ENCODE data around the gene SLIT3.

SLIT3 gene

GRCh38 chr5:169063316-169063953 is 237.5 kb downstream of the SLIT3 start:
- DNase-seq = no peak

- no peak for DNase-seq
These were observed 238.2 kb downstream of the SLIT3 start for GRCh38 chr5:169062690-169063089.

DNA sequence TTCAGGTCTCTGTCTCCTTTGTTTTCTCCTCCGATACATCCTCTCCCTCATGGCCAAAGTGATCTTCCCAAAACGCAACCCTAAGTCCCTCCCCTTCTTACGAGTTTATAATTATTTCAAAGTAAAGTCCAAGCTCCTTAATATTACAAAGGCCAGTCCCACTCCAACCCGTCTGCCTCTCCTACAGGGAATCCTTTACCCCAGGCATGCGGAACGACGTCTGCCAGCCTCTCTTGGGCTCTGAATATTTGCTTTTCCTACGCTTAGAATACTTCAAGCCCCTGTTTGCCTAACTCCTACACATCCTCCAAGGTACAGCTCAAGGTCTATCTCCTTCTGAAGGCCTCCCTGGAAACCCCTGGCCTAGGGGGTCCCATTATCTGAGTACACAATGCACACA is 246.4 kb downstream of the SLIT3 start:
- DNase-seq = no peak

- DNase-seq = no peak
These were observed 248.7 kb downstream of the SLIT3 start for GRCh38 chr5:169052207-169052606.

DNA sequence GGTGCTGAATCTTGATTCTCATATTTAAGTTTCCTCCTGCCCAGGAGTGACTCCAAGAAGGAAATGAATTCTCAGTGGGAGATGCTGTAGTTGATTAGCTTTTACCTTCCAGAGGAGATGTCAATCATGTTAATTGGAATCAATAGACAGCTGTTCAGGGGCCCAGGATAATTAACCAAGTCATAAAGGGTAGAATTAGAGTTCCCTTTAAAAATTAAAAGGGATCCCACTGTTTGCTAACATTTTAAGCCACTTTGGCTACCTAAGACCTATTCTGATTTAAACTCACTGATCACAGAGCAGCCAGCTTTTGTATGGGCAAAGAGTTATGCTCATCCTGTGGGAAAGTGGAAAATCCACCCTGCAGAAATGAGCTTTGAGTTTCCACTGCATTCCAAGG is 249.6 kb downstream of the SLIT3 start:
- DNase-seq = no peak

DNA sequence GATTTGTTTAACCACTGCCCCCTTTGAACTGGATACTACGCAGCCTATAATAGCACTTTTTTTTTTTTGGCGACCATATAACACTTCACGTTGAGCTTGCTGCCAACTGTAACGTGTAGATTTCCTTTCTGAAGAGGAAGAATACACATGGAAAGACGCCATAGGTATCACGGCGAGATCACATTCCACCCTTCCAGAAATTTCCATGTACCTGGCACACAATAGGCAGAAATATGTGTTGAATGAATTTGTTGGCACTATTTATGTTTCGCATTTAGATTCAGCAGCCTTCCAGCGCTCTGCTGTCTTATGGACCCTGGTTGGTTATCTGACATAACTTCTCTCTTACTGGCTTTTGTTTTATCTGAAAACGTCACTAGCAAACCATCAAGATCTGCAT is 250.3 kb downstream of the SLIT3 start:
- no peak for DNase-seq

- no peak for DNase-seq
These were observed 250.8 kb downstream of the SLIT3 start for GRCh38 chr5:169050146-169050571.

DNA sequence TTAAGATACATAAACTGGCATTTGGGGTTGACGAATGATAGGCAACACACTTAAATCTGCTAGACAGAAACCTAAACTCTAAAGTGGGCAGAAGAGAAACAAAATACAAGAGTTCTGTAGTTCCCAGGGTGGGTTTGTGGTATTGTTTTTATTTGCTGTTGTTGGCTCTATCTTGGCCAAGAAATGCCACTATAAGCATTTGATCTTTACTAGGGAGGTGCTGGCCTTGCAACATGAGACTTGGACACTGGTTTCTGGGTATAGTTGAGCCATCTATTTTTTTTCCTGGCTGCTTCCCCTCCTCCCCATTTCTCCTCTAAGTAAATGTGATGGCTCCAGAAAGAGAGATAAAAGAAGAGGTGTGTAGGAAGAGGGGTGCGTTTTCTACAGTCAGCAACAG is 251.2 kb downstream of the SLIT3 start:
- no peak for DNase-seq

- no peak for DNase-seq
These were observed 252.5 kb downstream of the SLIT3 start for GRCh38 chr5:169048181-169049125.

DNA sequence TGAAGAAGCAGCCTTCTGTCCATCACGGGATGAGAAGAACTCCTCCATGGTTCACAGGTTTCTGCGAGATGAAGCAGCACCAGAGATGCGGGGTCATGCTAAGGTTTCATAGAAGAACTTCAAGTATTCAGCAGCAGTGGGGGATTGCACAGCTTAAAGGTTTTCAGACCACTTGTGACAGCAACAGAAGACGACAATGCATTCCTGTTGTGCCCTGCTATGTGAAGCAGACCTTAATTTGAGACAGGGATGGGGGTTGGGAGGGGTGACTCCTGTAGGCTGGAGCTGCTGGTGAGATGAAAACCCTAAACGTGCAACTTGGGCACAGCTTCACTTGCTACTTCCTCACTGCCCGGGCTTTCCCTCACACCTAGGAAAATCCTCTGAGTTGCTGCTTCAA is 256.0 kb downstream of the SLIT3 start:
- DNase-seq = no peak

DNA sequence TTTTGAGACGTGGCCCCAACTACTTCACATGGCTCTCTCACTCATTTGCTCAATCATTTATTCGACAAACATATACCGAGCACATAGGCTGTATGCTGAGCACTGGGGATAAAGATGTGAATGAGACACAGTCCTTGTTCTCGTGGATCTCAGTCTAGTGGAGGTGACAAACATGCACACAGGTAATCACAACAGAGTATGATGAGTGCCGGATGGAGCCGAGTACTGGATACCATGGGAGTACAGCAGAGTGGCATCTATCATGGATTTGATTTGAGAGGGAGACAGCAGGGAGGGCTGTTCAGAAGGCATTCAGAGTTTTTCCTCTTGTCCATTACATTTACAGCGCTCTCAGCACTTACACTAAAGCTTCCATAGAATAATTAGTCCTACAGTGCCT is 259.8 kb downstream of the SLIT3 start:
- DNase-seq = no peak

- no peak for DNase-seq
These were observed 261.3 kb downstream of the SLIT3 start for GRCh38 chr5:169039592-169039991.

- no peak for DNase-seq
These were observed 263.5 kb downstream of the SLIT3 start for GRCh38 chr5:169037466-169037865.

DNA sequence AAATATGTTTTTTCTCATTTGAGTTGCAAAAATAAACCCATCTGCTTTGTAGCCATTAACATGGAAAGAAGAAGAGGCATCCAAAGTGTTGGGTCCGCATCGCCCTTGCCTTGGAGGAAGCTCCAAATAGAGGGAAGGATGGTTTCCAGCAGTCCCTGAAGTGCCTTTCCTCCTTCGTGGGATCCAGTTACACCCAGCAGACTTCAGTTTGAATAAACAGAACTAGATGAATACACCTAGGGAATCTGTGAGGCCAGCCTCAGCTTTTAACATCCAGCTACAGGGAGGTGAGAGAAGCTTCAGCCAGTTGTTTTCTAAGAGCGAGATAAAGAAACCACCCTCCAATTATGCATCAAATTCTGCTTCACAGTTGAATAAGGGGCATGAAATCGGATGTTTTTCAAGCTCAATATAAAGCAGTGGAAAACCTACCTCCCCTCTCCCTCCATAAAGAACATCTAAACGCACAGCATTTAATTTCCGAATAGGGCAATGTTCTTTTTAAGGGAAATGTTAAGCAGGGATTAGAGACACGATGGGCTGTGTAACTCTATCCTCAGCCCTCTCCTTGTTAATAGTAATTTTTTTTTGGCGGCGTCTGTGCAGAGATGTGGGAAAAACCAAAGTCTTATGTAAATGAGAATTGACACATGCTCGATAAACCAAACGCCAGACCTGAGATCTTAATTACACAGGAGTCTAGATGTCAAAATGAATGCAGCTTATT is 264.7 kb downstream of the SLIT3 start:
- DNase-seq = no peak

- DNase-seq = no peak
These were observed 271.2 kb downstream of the SLIT3 start for GRCh38 chr5:169029661-169030274.

GRCh38 chr5:169029037-169029436 is 271.9 kb downstream of the SLIT3 start:
- no peak for DNase-seq

GRCh38 chr5:169027501-169028061 is 273.4 kb downstream of the SLIT3 start:
- DNase-seq = no peak

DNA sequence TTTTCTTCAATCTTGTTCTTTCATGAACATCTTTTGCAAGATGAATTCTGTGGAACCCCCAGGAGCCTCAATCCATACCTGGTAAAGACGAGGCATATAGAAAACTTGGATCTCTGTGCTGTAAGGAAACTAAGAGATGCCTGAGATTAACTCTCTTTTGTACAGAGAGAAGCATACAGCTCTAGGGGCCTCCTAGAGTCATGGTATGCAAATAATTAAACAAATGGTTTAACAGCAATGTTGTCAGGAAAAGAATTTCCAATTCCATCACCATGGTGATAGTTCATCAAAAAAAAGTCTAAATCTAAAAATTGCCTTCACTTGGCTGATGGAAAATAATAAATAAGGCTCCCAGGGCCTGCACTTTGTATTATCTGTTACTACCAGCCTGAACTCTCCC is 275.4 kb downstream of the SLIT3 start:
- no peak for DNase-seq

GRCh38 chr5:169024421-169024820 is 276.5 kb downstream of the SLIT3 start:
- DNase-seq = no peak

- no peak for DNase-seq
These were observed 278.2 kb downstream of the SLIT3 start for GRCh38 chr5:169022718-169023117.

- no peak for DNase-seq
These were observed 280.8 kb downstream of the SLIT3 start for GRCh38 chr5:169020102-169020501.

GRCh38 chr5:169018925-169019324 is 282.0 kb downstream of the SLIT3 start:
- no peak for DNase-seq

DNA sequence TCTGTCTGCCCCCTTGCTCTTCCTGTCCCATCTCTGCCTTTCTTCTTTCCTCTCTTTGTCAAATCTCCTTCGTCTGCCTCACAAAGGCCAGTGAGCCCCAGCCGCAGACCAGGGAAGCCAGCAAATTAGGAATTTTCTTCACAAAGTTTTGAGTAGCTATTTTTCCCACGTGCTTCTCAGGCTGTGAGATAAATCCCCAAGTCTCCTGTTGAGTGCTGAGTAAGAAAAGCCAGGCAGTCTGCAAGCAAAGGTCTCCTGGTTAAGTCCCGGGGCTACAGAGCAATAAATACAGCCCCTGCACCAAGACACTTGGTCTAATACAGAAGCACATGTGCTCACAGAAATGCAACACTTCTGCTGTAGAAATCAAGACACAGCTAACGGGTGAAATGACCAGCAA is 284.9 kb downstream of the SLIT3 start:
- no peak for DNase-seq
